ENCODE measurements around the gene PPP1R9B. TPM values are rescaled to one million over a fixed set of nuclear protein-coding genes. Genes with fewer than 3 reads are reported as not detected.
A peak's percentile ranks its signal among the peaks of the same experiment; 100 is the strongest.

The PPP1R9B gene
- total RNA-seq, 3 donors from 2014 or later: 21.8 to 24.9 (median 22.7) TPM

DNA sequence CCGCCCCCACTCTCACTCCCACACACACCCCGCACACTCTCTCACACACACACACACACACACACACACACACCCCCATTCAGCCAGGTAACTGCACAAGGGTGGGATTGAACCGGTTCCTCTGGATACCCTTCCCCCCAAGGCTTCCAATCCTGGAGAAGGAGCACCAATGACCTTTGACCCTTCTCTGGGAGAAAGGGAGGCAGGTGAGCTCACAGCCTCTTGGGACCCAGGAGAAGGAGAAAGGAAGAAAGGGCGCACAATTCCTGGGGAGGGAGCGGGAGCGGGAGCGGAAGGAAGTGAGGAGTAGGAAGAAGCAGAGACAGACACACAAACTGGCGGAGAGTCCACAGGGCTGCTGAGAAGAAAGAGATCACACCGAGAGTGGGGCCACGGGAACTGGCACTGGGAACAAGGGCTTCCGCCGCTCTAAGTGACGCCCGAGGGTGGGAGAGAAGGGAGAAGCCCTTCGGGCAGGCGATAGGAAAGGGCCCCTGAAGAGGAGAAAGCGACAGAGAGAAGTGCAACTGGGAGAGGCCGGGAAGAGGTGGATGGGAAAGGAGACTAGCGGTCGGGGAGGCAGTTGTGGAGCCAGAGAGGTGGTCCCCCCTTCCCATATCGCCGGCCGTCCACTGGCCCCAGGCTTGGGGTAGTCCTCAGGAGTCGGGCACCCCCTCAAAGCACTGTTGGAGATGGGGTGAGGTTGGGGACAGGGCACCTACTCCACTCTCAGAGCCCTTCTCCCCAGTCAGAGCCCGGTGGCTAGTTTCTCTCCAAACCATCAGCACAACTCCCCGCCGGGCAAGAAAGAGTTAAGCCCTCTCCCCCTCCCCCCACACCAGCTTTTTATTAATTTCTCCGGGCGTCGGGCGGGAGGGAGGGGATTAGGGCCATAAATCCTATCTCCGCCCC lies 21.8 kb downstream of the PPP1R9B start:
- Histone ChIP-seq H3K4me1 (peaks cover 0 to 10% of the 10 kb centered on the region in 2 donors), H3K4me3 (peak overlapping the region; percentile 35 to 72 (median 51)), H3K27me3 (peaks cover 8 to 9% of the 10 kb centered on the region in 2 donors), H3K9me3 (no peaks in the 10 kb centered on the region), H3K36me3 (no peaks in the 10 kb centered on the region), H3K27ac (no peak overlapping the region)
- intact Hi-C loops (cut with DNase I; ENCODE audit: low total_unique reads): no loop called here
- DNase-seq (ENCODE audit: low spot score in 2 of 2): no peak
- TF ChIP-seq, protein P1, sequence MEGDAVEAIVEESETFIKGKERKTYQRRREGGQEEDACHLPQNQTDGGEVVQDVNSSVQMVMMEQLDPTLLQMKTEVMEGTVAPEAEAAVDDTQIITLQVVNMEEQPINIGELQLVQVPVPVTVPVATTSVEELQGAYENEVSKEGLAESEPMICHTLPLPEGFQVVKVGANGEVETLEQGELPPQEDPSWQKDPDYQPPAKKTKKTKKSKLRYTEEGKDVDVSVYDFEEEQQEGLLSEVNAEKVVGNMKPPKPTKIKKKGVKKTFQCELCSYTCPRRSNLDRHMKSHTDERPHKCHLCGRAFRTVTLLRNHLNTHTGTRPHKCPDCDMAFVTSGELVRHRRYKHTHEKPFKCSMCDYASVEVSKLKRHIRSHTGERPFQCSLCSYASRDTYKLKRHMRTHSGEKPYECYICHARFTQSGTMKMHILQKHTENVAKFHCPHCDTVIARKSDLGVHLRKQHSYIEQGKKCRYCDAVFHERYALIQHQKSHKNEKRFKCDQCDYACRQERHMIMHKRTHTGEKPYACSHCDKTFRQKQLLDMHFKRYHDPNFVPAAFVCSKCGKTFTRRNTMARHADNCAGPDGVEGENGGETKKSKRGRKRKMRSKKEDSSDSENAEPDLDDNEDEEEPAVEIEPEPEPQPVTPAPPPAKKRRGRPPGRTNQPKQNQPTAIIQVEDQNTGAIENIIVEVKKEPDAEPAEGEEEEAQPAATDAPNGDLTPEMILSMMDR (IDR thresholded peaks at IDR 0.05): no peak
- no peak for TF ChIP-seq POLR2AphosphoS5 (IDR thresholded peaks at IDR 0.05)
- TF ChIP-seq POLR2A (IDR thresholded peaks at IDR 0.05): no peak

DNA sequence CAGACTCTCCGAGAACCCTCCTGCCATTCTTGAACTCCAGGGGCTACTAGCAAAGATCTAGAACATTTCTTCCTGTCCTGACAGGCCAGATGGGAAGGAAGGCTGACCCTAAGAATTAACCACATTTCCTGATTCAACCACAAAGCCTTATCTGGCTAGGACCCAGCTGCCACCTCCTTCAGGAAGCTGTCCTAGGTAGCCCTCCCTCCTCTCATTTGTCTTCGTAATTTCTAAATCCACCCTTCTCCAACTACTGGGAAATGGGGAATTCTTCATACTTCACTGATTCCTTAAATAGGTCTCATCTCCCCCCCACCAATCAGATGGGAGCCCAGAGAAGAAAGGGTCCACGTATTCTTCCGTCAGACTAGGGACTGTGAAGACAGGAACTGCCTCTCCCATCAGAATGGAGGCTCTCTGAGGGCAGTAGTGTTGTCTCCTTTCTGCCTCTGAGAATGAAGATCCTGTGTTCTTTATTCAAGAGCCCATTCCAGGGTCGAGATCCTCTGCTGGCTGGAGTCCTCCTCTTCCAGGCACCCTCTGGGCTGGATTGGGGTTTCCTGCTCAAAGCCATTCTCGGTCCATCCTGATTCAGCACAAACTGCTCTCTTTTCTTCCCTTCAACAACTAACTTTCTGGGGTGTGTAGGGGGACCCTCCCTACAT lies 22.6 kb downstream of the PPP1R9B start:
- TF ChIP-seq POLR2A (IDR thresholded peaks at IDR 0.05) (no peak), POLR2AphosphoS5 (IDR thresholded peaks at IDR 0.05) (no peak)
- TF ChIP-seq, protein P1 (IDR thresholded peaks at IDR 0.05): no peak
- Histone ChIP-seq H3K36me3 (no peaks in the 10 kb centered on the region), H3K4me3 (no peak overlapping the region), H3K4me1 (peaks cover 0 to 10% of the 10 kb centered on the region in 2 donors), H3K9me3 (no peaks in the 10 kb centered on the region), H3K27ac (no peak overlapping the region), H3K27me3 (peaks cover 8 to 9% of the 10 kb centered on the region in 2 donors)
- DNase-seq (ENCODE audit: low spot score in 2 of 2): no peak
- intact Hi-C loops (cut with DNase I; ENCODE audit: low total_unique reads): no loop called here

DNA sequence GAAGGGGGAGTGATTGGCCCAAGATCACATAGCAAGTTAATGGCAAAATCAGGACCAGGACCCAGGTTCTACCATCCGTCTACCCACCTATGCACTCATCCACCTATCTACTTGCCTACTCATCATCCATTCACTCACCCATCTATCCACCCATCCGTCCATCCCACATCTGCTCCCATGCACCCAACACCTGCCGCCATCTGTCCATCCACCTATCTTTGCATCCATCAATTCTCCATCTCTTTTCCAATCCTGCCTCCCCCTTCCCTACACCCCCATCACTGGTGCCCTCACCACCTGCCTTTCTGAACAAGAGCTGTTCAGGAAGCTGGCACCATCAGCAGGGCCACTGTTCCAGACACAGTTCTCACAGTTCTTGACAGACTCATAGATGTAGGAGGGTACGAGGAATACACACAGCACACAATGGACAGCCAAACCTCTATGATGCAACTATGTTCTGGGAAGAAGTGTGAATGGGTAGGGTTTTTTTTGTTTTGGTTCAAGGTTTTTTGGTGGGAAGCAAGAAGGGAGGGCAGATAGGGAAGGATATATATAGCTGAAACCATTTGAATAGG lies 25.0 kb downstream of the PPP1R9B start:
- intact Hi-C loops (cut with DNase I; ENCODE audit: low total_unique reads): no loop called here
- peaks cover 0 to 10% of the 10 kb centered on the region in 2 donors for H3K4me1 ChIP-seq
- peaks cover 8 to 9% of the 10 kb centered on the region in 2 donors for H3K27me3 ChIP-seq
- no peaks in the 10 kb centered on the region for H3K9me3 ChIP-seq
- H3K36me3 ChIP-seq: no peaks in the 10 kb centered on the region
- DNase-seq (ENCODE audit: low spot score in 2 of 2): no peak
- no peak overlapping the region for H3K4me3 ChIP-seq
- TF ChIP-seq POLR2A (IDR thresholded peaks at IDR 0.05) (no peak), POLR2AphosphoS5 (IDR thresholded peaks at IDR 0.05) (no peak)
- TF ChIP-seq, protein P1 (IDR thresholded peaks at IDR 0.05): no peak
- no peak overlapping the region for H3K27ac ChIP-seq

DNA sequence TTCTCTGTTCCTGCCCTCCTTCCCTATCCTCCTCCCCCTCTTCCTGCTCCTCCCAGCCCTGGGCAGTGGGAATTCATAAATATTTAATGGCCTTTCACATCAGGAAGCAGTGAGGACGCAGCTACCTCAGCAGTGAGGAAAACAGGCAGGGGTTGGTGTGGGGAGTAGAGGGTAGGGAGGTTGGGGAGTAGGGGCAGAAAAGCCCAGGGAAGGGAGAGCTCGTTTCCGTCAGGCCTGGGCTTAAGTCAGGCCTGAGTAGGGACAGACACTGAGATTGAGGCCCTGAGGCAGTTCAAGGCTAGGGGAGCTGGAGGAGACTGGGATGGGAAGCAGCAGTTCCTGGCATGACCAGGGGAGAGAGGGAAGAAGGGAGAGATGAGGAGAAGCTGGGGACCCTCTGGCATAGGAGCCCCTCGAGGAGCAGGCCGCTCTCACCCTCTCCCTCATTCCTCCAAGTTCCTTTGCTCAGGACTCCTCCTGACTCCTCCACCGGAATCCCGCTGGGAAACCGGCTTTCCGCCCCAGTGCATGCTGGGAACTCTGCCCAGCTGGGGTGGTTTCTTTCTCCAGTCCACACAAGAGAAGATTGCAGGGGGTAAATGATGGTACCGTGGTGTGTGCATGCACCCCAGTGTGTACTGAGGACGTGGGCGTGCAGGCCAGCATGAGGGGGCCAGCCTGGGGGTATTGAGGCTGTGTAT lies 26.7 kb downstream of the PPP1R9B start:
- Histone ChIP-seq H3K27ac (no peak overlapping the region), H3K36me3 (no peaks in the 10 kb centered on the region)
- DNase-seq (ENCODE audit: low spot score in 2 of 2): no peak

More for the DNA sequence above, 26.7 kb downstream of the PPP1R9B start:
- Histone ChIP-seq H3K4me3 (no peak overlapping the region), H3K27me3 (peaks cover 0 to 3% of the 10 kb centered on the region in 2 donors), H3K9me3 (no peaks in the 10 kb centered on the region), H3K4me1 (no peaks in the 10 kb centered on the region)
- intact Hi-C loops (cut with DNase I; ENCODE audit: low total_unique reads): no loop called here
- TF ChIP-seq POLR2A (IDR thresholded peaks at IDR 0.05) (no peak), POLR2AphosphoS5 (IDR thresholded peaks at IDR 0.05) (no peak)
- TF ChIP-seq, protein P1 (IDR thresholded peaks at IDR 0.05): no peak

Measured in breast epithelium (tissue), 4 donors.